Neutrophil (primary cell): ENCODE measurements around the gene ASCC2.

Experiments used
- H3K27ac ChIP-seq: fragments of 200-600 bp; sonication (generic); 2 replicates; pipeline ENCODE4 v1.5.1; 2016; ENCODE audit warnings: mild to moderate bottlenecking, moderate library complexity
- H3K27me3 ChIP-seq: fragments of 200-600 bp; sonication (generic); 2 replicates; pipeline ENCODE4 v1.6.0; 2016; ENCODE audit warnings: mild to moderate bottlenecking
- H3K36me3 ChIP-seq: fragments of 200-600 bp; sonication (generic); 2 replicates; pipeline ENCODE4 v1.5.1; 2017
- H3K4me1 ChIP-seq, 2 experiments: fragments of 200-600 bp in 1 of 2; sonication (generic) in 1 of 2; 1 replicate in 1 of 2; 2 replicates in 1 of 2; pipeline versions ENCODE4 v1.5.1 to v1.6.1; 2013 to 2016; ENCODE audit warnings: low read depth in 1 of 2, low read length in 1 of 2, mild to moderate bottlenecking in 1 of 2, moderate library complexity in 1 of 2; ENCODE audit not compliant: control insufficient read depth in 1 of 2, insufficient read depth in 1 of 2
- H3K4me3 ChIP-seq, 2 experiments: fragments of 200-600 bp in 1 of 2; sonication (generic) in 1 of 2; 1 replicate in 1 of 2; 2 replicates in 1 of 2; pipeline ENCODE4 v1.5.1; 2013 to 2016; ENCODE audit warnings: low read depth in 1 of 2, low read length in 1 of 2, mild to moderate bottlenecking in 1 of 2, moderate library complexity in 1 of 2
- H3K9me3 ChIP-seq: fragments of 200-600 bp; sonication (generic); 2 replicates; pipeline ENCODE4 v1.5.1; 2016
- TF ChIP-seq, protein P1 (sequence below): fragments of 200-600 bp; sonication (generic); IDR thresholded peaks from 2 replicates; pipeline ENCODE4 v1.5.1; 2016; ENCODE audit warnings: antibody characterized with exemption

The ASCC2 gene

DNA sequence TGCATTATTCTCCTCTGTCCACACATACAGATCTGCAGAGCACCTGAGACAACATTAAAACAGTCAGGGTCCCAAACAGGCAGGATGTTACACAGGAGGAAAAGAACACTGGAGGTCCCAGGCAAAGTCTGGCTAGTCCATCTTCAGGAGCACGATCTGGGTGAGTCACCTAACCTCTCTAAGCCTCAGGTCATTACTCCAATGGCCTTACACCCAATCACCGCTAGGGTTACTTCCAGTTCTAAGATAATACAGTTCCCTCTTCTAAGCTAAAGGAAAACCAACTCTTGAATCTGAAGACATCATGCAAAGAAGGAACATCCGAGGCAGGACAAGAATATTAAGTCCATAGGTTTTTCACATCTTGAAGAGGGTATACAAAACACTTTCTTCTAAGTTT lies 24.5 kb downstream of the ASCC2 start:
- no peaks in the 10 kb centered on the region for H3K27me3 ChIP-seq
- no peak overlapping the region for H3K4me3 ChIP-seq
- peaks cover 79% of the 10 kb centered on the region for H3K36me3 ChIP-seq
- TF ChIP-seq, protein P1, sequence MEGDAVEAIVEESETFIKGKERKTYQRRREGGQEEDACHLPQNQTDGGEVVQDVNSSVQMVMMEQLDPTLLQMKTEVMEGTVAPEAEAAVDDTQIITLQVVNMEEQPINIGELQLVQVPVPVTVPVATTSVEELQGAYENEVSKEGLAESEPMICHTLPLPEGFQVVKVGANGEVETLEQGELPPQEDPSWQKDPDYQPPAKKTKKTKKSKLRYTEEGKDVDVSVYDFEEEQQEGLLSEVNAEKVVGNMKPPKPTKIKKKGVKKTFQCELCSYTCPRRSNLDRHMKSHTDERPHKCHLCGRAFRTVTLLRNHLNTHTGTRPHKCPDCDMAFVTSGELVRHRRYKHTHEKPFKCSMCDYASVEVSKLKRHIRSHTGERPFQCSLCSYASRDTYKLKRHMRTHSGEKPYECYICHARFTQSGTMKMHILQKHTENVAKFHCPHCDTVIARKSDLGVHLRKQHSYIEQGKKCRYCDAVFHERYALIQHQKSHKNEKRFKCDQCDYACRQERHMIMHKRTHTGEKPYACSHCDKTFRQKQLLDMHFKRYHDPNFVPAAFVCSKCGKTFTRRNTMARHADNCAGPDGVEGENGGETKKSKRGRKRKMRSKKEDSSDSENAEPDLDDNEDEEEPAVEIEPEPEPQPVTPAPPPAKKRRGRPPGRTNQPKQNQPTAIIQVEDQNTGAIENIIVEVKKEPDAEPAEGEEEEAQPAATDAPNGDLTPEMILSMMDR = no peak
- no peaks in the 10 kb centered on the region for H3K4me1 ChIP-seq
- H3K27ac ChIP-seq = no peak overlapping the region
- H3K9me3 ChIP-seq = no peaks in the 10 kb centered on the region

DNA sequence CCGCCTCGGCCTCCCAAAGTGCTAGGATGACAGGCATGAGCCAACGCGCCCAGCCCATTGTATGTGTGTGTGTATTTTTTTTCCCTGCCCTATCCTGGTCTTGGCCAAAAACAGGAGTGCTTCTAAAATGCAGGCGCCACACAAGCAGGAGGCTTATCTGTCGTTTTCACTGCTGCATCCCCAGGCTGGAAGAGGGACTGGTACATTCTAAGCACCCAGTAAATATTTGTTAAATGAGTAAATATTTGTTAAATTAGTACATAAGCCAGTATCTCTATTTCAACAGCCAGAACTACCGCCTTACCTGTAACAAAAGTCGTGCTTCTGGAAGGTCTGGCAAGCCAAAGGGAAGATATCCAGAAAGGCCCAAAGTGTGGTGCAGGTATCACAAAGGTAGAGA lies 24.9 kb downstream of the ASCC2 start:
- Histone ChIP-seq H3K9me3 (no peaks in the 10 kb centered on the region), H3K4me1 (no peaks in the 10 kb centered on the region), H3K4me3 (no peak overlapping the region), H3K27ac (no peak overlapping the region), H3K27me3 (no peaks in the 10 kb centered on the region), H3K36me3 (peaks cover 84% of the 10 kb centered on the region)
- TF ChIP-seq, protein P1 = no peak

DNA sequence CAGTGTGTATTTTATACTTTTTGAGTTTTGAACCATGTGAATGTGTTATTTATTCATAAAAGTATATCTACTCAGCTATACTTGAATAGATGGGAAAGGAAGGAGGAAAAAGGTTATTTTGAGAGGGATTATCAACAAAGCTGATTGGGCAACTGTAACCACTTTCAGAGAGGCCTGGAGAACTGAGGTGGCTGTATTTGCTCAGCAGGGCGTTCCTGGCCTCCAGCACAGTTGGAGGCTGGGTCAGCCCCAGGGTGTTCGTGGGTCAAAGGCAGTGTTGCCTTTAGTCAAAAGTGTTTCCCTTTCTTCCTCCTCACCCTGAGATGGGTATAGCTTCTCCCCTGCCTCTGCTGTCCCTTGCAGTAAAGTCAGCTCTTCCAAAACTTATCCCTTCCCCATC lies 26.7 kb downstream of the ASCC2 start:
- H3K27me3 ChIP-seq = no peaks in the 10 kb centered on the region
- TF ChIP-seq, protein P1 = no peak
- H3K9me3 ChIP-seq = no peaks in the 10 kb centered on the region
- peaks cover 85% of the 10 kb centered on the region for H3K36me3 ChIP-seq
- no peak overlapping the region for H3K4me3 ChIP-seq
- no peaks in the 10 kb centered on the region for H3K4me1 ChIP-seq
- H3K27ac ChIP-seq = no peak overlapping the region

DNA sequence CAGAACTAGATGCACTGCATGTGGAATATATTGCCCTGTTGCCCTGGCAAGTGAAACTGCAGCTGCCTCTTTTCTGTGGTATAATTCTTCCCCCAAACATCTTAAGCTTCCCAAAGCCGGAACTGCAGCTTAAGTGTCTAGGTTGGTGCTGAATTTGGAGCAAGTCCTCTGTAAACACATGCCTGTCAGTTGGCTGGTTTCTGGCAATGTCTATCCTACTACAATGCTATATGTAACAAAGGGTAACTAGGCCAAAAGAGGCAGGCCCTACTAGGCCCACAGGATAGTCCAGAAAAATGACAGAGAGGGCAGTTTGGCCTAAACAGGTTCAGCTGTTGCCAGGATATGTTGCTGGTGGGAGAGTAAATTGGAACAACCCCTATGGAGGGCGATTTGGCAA lies 27.9 kb downstream of the ASCC2 start:
- no peaks in the 10 kb centered on the region for H3K9me3 ChIP-seq
- H3K27ac ChIP-seq = no peak overlapping the region
- no peaks in the 10 kb centered on the region for H3K27me3 ChIP-seq
- H3K4me3 ChIP-seq = no peak overlapping the region
- TF ChIP-seq, protein P1 = no peak
- H3K36me3 ChIP-seq = peaks cover 85% of the 10 kb centered on the region
- no peaks in the 10 kb centered on the region for H3K4me1 ChIP-seq

DNA sequence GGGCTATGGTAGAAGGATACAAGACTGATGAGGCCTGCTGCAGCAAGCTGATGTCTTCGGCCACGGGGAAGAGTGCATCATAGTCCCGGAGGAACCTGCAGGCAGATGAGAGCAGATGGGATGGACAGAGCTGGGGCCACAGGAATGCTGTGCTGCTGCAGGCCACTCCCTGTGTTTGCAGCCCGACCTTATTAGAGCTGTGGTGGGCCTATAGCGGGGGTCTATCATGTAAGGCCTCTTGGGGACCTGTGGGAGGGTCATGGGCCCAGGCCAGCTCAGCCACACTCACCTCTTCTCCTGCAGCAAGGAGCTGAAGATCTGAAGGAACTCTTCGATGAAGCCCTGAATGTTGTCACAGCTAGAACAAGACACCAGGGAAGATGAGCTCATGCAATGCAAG lies 31.9 kb downstream of the ASCC2 start:
- Histone ChIP-seq H3K36me3 (peaks cover 74% of the 10 kb centered on the region), H3K27me3 (no peaks in the 10 kb centered on the region), H3K9me3 (no peaks in the 10 kb centered on the region), H3K4me1 (no peaks in the 10 kb centered on the region), H3K4me3 (no peak overlapping the region), H3K27ac (no peak overlapping the region)
- TF ChIP-seq, protein P1 = no peak

DNA sequence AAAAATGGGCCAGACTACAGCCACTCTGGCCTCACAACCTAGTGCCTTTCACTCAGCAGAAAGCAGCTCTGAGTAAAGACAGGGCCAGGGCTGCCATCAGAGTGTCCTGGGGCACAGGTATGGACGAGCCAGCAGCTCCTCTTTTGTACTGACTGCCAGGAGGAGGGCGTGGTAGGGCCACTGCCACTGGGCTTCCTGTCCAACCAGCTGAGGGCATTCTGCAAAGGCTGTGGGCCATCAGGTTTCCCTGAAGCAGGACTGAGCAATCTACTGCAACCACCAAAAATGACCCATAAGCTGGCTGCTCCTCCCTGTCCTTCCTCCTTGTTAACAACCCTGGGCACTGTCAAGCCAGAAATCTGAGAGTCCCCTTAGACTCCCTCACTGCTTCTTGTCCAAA lies 33.1 kb downstream of the ASCC2 start:
- Histone ChIP-seq H3K36me3 (peaks cover 71% of the 10 kb centered on the region), H3K4me1 (peaks cover 1 to 2% of the 10 kb centered on the region in 2 experiments), H3K27me3 (no peaks in the 10 kb centered on the region), H3K4me3 (no peak overlapping the region), H3K27ac (no peak overlapping the region), H3K9me3 (no peaks in the 10 kb centered on the region)
- TF ChIP-seq, protein P1 = no peak
